Endothelial cell of umbilical vein (primary cell): ENCODE measurements around the gene GPR158.

Source experiments
- CTCF ChIP-seq, 2 donors: IDR thresholded peaks; 1 replicate in 1 of 2; 2 replicates in 1 of 2; pipeline ENCODE4 v1.5.1; 2011; ENCODE audit warnings: low read length in 2 of 2, mild to moderate bottlenecking in 2 of 2, moderate library complexity in 2 of 2, control low read depth in 1 of 2, inconsistent platforms in 1 of 2, low read depth in 1 of 2; ENCODE audit not compliant: insufficient read depth in 1 of 2; ENCODE audit errors: extremely low read depth in 1 of 2
- EZH2 ChIP-seq: IDR thresholded peaks from 2 replicates; pipeline ENCODE4 v1.6.1; 2012; ENCODE audit warnings: borderline replicate concordance, low read depth, mild to moderate bottlenecking, moderate library complexity, low read length, inconsistent platforms; ENCODE audit not compliant: severe bottlenecking
- FOS ChIP-seq: IDR thresholded peaks from 2 replicates; pipeline ENCODE4 v1.6.1; 2011; ENCODE audit warnings: mild to moderate bottlenecking, low read length, moderate library complexity, borderline replicate concordance; ENCODE audit not compliant: insufficient read depth
- GATA2 ChIP-seq: IDR thresholded peaks from 2 replicates; pipeline ENCODE4 v1.7.0; 2011; ENCODE audit warnings: low read depth, mild to moderate bottlenecking, moderate library complexity, mixed read lengths, low read length; ENCODE audit not compliant: insufficient read length, insufficient read depth
- JUN ChIP-seq: IDR thresholded peaks from 2 replicates; pipeline ENCODE4 v1.6.1; 2011; ENCODE audit warnings: borderline replicate concordance, low read depth; ENCODE audit not compliant: insufficient read length, insufficient read depth
- MAX ChIP-seq: IDR thresholded peaks from 2 replicates; pipeline ENCODE4 v1.6.1; 2011; ENCODE audit not compliant: insufficient read depth, insufficient read length
- POLR2A ChIP-seq: IDR thresholded peaks from 2 replicates; pipeline ENCODE4 v1.6.1; 2012; ENCODE audit warnings: low read depth, mild to moderate bottlenecking, control low read depth, low read length
- POLR2AphosphoS5 ChIP-seq: IDR thresholded peaks from 2 replicates; pipeline ENCODE4 v1.6.1; 2012; ENCODE audit warnings: low read depth, mild to moderate bottlenecking, control low read depth, low read length, moderate library complexity; ENCODE audit not compliant: insufficient read depth

- TF ChIP-seq POLR2A (no peak), CTCF (IDR thresholded peaks at IDR 0.05; ENCODE audit: extremely low read depth in 1 of 2, insufficient read depth in 1 of 2, low read depth in 1 of 2, low read length in 2 of 2) (no peak), POLR2AphosphoS5 (no peak), JUN (no peak), EZH2 (no peak), FOS (no peak), GATA2 (no peak), MAX (no peak)
Observed at GRCh38 chr10:25278180-25278579, 103.4 kb downstream of the GPR158 start.
